H7 (cell line): Measurements from ENCODE around the gene SCP2. TPM values are rescaled to one million over a fixed set of nuclear protein-coding genes. Genes with fewer than 3 reads are reported as not detected.
"Not testable (repeated sequence)": the region's sequence is repeated elsewhere in the genome, so short reads cannot be mapped to it uniquely, and the experiment has no call there.

Experiments
- DNase-seq: peaks from one replicate; pipeline ENCODE4 v3.0.0; 2012
- H3K27me3 ChIP-seq: 2 replicates; pipeline ENCODE4 v1.6.0; 2011; ENCODE audit warnings: mild to moderate bottlenecking, low read length; ENCODE audit not compliant: control insufficient read depth, insufficient read depth
- H3K36me3 ChIP-seq: replicated peaks from 2 replicates; pipeline ENCODE4 v1.5.1; 2011; ENCODE audit warnings: low read length; ENCODE audit not compliant: control insufficient read depth, insufficient read depth
- H3K4me3 ChIP-seq: 2 replicates; pipeline ENCODE4 v1.5.1; 2011; ENCODE audit warnings: low read depth, mild to moderate bottlenecking, control low read depth, low read length, moderate library complexity; ENCODE audit not compliant: insufficient read depth
- total RNA-seq: library from RNA; depleted of rRNA; stranded (reverse); fragments of >200 nt; shearing (Covaris generic); gene quantifications from 2 replicates; pipeline ENCODE4 v1.2.3, GENCODE V29; 2014

SCP2 gene
- total RNA-seq, 1 experiment from 2014 or later = 78.7 TPM

DNA sequence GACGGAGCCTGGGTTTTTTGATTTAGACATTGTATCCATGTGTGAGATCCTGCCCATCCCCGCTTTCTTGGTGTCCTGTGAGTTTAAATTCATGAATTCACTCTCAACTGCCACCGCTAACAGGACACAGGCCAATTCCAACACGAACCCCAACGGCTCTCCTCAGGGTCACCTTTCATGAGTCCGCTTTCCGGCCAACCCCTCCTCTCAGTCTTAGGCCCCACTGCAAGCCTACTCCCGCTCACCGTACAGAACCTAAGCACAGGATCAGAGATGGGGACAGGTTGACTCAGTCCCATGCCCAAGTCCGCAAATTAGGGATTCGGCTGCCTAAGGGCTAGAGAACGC lies 238 bp upstream of the SCP2 start:
- H3K4me3 ChIP-seq = peak overlapping the region; percentile 74
- DNase-seq = no peak
- H3K36me3 ChIP-seq = no peaks in the 10 kb centered on the region
- H3K27me3 ChIP-seq = peaks cover 36% of the 10 kb centered on the region

DNA sequence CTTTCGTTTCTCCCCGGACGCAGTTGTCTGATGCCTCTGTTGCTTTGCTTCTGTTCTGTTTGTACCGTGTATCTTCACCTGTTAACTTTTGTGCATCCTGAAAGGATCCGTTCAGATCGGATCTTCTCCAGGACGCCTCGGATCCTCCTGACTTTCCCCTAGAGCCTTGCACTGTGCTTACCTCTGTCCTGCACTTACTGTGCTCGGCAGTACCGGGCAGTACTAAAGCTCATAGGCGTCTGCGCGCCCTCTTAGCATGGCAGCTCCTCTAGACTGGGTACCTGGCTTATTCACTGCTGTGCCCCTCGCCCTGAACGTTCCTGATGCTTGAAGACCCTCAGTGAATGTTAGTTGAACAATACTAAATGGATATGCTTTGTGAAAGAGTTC lies 934 bp downstream of the SCP2 start:
- peak overlapping the region; percentile 74 for H3K4me3 ChIP-seq
- peak; percentile 58 for DNase-seq
- H3K36me3 ChIP-seq = no peaks in the 10 kb centered on the region
- H3K27me3 ChIP-seq = peaks cover 31% of the 10 kb centered on the region

DNA sequence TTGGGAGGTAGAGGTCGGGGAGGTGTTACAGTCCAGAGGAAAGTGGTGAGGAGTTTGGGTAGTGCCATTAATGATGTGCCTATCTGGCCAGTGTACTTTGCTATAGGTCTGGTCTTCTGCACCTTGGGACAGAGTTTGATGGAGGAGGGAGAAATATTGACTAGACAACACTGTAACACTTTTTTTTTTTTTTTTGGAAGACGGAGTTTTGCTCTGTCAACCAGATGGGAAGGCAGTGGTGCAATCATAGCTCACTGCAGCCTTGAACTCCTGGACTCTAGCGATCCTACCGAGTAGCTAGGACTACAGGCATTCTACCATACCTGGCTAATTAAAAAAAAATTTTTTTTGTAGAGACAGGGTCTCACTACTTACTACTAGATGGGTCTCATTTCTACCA lies 1.9 kb downstream of the SCP2 start:
- peaks cover 31% of the 10 kb centered on the region for H3K27me3 ChIP-seq

DNA sequence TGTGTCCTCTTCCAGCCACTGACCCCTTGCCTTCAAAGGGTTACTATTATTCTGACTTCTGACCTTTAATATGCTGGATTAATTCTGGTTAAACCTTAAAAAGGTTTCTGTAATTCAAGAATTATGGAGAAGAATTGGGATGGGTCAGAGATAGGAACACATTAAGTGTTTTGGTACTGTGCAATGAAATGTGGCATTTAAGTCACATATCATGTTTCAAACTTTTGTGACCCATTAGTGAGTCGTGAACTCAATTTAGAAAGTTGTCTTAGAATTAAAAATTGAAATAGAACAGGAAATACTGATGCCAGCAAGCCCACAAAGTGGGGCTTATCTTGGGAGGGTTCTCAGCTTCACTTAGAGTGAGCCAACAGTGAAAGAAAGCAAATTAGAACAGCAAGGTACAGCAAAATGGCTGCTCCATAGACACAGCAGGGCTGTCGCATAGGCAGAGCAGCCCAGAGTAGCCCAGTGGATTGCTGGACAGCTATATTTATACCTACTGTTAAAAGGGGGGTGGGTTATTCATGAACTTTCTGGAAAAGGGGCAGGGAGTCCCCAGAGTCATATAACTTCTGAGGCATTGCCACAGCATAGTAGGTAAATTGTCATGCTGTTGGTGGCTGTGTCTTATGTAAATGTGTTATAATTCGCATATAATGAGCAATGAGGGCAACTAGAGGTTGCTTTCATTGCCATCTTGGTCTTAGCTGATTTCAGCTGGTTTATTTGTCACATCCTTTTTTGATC lies 10.5 kb downstream of the SCP2 start:
- no peak overlapping the region for H3K4me3 ChIP-seq
- H3K27me3 ChIP-seq = no peaks in the 10 kb centered on the region; the same call in 1 of the 2 replicates
- no peaks in the 10 kb centered on the region for H3K36me3 ChIP-seq
- no peak for DNase-seq

More for the DNA sequence above, 1.9 kb downstream of the SCP2 start:
- H3K36me3 ChIP-seq = no peaks in the 10 kb centered on the region
- H3K4me3 ChIP-seq = no peak overlapping the region
- DNase-seq = no peak

DNA sequence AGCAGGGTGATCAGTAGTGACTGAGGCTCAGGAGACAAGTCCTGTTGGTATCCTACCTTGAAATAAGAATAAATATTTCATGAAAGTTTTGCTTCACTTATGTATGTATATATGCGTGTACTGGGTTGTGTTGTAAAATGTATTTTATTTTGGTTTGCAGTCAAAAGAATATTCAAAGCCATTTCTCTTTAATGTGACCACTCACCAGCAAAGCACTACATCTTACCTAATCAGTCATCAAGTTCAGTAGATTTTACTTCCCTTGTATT lies 11.0 kb downstream of the SCP2 start:
- DNase-seq = no peak

DNA sequence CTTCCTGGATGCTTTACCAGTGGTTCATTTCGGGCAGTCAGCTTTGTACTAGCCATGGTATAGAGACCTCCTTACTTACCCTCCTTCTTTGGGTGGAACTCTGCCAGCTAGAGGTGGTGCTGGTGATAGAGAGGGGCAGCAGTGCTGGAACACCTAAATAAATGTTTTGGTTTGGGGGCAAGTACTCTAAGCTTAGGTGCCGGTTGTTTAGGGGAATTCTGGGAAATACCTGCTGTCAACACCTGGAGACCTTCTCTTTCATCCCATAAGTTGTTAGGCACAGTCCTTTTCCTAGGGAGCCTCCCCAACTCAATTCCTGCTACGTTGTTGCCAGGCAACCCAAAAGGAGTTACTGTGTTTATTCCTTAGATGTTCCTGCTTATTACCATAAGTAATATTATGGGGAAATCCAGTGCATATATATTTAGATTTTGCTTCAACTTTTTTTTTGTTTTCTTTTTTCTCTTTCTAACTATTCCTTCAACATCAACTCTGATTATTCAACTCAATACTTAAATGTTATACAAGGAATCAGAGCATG lies 16.9 kb downstream of the SCP2 start:
- no peak overlapping the region for H3K4me3 ChIP-seq
- H3K27me3 ChIP-seq = no peaks in the 10 kb centered on the region
- no peak for DNase-seq
- H3K36me3 ChIP-seq = no peaks in the 10 kb centered on the region

More for the DNA sequence above, 11.0 kb downstream of the SCP2 start:
- H3K27me3 ChIP-seq = no peaks in the 10 kb centered on the region; the same call in 1 of the 2 replicates
- H3K36me3 ChIP-seq = no peaks in the 10 kb centered on the region
- no peak overlapping the region for H3K4me3 ChIP-seq

DNA sequence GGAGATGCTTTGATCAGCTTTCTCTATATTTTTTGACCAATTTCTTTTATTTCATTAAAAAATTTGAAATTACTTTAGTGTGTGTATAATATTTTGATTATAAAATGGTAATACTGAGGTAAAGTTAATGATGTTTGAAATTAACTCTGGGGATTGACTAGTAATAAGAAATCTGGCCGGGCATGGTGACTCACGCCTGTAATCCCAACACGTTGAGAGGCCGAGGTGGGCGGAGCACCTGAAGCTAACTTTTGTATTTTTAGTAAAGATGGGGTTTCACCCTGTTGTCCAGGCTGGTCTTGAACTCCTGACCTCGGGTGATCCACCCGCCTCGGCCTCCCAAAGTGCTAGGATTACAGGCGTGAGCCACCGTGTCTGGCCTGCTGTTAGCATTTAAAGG lies 17.5 kb downstream of the SCP2 start:
- Histone ChIP-seq H3K27me3 (no peaks in the 10 kb centered on the region), H3K36me3 (no peaks in the 10 kb centered on the region), H3K4me3 (no peak overlapping the region)
- DNase-seq = no peak

DNA sequence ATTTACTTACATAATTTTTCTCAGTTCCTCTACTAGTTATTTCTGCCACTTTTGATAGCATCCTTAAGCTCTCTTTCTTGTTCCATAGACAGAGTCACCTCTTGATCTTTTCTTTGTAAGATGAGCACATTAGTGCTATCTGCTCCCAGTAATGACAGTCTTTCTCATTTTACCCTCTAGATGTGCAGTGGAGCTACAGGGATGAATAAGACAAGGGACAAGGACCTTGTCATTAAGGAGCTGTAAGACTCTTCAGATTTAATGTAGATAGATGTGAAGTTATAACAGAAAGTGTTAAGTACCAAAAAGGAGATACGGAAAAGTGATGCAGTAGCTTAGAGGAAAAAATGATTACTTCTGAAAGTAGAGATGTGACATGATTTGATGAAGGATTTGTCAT lies 20.4 kb downstream of the SCP2 start:
- Histone ChIP-seq H3K4me3 (no peak overlapping the region), H3K36me3 (no peaks in the 10 kb centered on the region), H3K27me3 (no peaks in the 10 kb centered on the region)
- no peak for DNase-seq

DNA sequence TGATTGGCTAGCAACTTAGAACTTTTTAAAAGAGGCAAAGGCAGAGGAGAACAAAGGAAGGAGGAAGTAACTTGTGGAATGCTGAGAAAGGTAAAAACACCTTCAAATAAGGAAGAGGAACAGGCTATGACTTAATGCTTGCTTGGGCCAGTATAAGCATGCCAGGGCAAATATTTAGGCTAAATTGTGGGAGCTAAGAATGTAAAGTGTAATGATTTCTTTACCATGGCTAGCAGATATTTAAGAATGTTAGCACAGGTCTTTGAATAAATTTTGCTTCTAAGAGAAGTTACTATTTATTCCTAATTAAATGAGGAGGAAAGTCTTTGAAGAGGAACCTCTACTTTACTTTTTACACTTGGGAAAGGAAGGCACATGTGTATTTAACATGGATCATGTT lies 22.5 kb downstream of the SCP2 start:
- H3K36me3 ChIP-seq, H3K27me3 ChIP-seq, DNase-seq, H3K4me3 ChIP-seq: not testable (repeated sequence)

DNA sequence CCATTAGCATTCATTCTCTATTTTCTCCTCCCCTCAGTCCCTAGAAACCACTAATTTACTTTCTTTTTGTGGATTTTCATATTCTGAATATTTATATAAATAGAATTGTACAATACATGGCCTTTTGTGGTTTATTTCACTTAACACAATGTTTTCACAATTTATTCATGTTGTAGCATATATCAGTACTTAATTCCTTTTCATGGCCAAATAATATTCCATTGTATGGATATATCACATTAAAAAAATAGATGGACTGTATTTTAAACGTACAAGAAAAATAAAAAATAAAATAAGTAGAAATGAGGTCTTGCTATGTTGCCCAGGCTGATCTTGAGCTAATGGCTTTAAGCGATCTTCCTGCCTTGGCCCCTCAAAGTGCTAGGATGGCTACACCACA lies 25.0 kb downstream of the SCP2 start:
- Histone ChIP-seq H3K27me3 (no peaks in the 10 kb centered on the region), H3K36me3 (no peaks in the 10 kb centered on the region), H3K4me3 (no peak overlapping the region)
- DNase-seq = no peak

DNA sequence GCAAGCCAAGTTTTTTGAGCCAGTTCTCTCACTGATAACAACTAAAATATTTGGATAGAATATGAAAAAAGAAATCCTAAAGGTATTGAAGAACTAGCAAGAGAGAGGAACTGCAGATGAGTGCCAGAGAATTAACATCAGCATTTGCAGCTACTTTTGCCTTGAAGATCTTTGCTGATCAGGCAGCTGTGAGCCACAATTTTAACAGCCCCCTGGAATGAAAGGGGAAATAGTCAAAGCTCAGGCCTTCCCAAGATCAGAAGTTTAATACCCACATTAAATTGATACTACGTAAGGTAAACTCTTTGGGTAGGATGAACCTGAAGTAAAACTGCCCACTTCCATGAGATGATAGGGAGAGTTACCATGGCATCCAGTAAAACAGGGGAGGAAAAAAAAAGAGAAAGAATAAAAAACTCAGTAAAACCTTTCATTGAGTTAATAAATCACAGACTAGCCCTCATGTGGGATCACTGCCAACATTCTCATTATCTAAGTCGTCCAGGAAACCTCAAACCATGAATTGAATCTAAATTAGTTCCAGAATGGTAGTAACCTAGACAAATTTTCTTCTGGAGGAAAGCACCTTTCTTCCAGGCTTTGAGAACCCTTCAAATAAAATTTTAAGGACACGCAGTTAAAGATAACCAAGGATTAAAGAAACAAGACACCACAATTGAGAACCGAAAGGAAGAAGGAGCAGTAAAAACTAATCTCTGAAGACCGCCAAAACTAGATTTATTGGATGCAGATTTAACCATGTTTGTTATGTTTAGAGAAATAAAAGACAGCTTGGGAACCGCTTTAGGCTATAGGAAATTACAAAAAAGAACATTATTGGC lies 28.3 kb downstream of the SCP2 start:
- no peaks in the 10 kb centered on the region for H3K36me3 ChIP-seq
- H3K27me3 ChIP-seq = no peaks in the 10 kb centered on the region
- no peak for DNase-seq
- H3K4me3 ChIP-seq = no peak overlapping the region

DNA sequence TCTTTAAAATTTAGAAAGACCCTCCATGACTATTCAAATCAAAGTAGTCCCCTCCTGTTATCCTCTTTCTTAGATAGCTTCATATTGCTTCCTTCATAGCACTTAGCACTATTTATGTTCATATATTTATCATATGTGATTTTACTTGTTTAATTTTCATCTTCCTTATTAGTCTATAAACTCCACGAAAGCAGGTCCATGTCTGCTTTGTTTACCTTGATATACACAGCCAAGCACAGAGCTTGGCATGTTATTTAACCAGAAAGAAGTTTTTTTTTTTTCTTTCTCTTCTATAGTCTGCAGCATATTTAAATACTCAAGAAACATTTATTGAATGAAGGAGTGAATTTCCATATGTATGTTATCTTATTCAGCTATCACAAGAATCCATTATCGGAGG lies 36.0 kb downstream of the SCP2 start:
- no peak overlapping the region for H3K4me3 ChIP-seq
- no peaks in the 10 kb centered on the region for H3K27me3 ChIP-seq
- no peak for DNase-seq
- no peaks in the 10 kb centered on the region for H3K36me3 ChIP-seq

DNA sequence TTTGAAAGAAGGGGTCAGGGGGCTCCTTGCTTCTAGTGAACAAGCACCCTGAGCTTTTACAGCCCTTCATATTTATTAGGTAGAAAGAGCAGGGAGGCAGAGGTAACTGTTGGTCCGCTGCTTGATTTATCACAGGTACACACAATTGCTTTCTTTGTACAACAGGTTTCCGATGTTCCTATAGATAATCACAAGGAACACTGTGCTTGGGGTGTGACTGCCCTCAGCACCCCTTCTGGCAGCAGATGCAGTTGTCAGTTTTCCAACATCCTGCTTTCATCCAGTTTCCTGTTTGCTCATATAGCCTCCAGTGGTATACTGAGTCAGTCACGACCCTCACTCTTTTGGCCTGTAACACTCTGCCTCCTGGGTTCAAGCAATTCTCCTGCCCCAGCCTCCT lies 40.6 kb downstream of the SCP2 start:
- Histone ChIP-seq H3K36me3 (no peaks in the 10 kb centered on the region), H3K4me3 (no peak overlapping the region), H3K27me3 (no peaks in the 10 kb centered on the region)
- DNase-seq = no peak

DNA sequence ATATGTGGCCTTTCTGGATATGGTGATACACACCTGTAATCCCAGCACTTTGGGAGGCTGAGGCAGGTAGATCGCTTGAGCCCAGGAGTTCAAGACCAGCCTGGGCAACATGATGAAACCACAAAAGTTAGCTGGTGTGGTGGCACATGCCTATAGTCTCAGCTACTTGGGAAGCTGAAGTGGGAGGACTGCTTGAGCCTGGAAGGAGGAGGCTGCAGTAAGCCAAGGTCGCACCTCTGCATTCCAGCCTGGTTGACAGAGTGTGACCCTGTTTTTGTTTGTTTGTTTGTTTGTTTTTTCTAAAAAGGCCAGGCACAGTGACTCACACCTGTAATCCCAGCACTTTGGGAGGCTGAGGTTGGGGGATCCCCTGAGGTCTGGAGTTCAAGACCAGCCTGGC lies 42.2 kb downstream of the SCP2 start:
- not testable (repeated sequence) for H3K4me3 ChIP-seq

DNA sequence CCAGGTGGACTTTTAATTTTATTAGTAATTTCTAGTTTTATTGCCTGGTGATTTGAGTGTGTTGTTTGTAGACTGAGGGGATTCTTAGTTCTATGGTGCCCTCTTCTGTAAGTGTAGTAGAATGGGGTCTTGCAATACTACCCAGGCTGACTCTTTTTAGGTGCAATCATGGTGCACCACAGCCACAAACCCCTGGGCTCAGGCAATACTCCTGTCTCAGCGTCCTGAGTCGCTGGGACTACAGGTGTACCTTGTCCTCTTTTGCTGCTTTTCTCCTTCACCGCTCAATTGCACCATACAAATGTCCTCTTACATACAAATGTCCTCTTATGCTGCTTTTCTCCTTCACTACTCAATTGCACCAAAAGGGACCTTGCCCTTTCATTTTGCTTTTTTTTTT lies 43.1 kb downstream of the SCP2 start:
- no peaks in the 10 kb centered on the region for H3K27me3 ChIP-seq
- DNase-seq = peak; percentile 44
- no peaks in the 10 kb centered on the region for H3K36me3 ChIP-seq
- H3K4me3 ChIP-seq = no peak overlapping the region

More for the DNA sequence above, 42.2 kb downstream of the SCP2 start:
- H3K36me3 ChIP-seq, H3K27me3 ChIP-seq, DNase-seq: not testable (repeated sequence)
